GM19025 (cell line): Measurements from ENCODE around the gene ME3.
"Not testable (repeated sequence)": the region's sequence is repeated elsewhere in the genome, so short reads cannot be mapped to it uniquely, and the experiment has no call there.

Experiments used
- ATAC-seq: cut with Tn5 transposase; IDR thresholded peaks from one replicate; pipeline ENCODE4 v1.9.1; 2021; ENCODE audit warnings: mild to moderate bottlenecking, low read depth, moderate library complexity; ENCODE audit not compliant: unreplicated experiment

ME3 gene

GRCh38 chr11:86624366-86624765 is 48.0 kb downstream of the ME3 start:
- no peak for ATAC-seq

GRCh38 chr11:86623736-86624135 is 48.7 kb downstream of the ME3 start:
- no peak for ATAC-seq

DNA sequence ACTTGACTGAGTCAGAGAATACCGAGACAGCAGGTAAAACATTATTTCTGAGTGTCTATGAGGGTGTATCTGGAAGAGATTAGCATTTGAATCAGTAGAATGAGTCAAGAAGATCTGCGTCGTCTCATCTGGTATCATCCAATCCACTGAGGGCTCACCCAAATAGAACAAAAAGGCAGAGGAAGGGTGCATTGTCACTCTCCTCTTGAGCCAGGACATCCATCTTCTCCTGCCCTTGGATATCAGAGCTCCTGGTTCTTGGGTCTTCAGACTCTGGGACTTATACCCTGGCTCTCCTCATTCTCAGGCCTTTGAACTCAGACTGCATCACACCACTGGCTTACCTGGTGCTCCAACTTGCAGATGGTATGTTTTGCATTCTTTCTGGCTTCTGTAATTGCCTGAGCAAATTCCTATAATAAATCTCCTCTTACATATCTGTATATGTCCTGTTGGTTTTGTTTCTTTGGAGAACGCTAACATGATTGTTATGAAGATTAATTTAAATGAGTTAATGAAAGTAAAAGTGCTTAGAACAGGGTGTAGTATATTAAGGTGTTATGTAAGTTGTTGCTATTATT is 49.3 kb downstream of the ME3 start:
- no peak for ATAC-seq

- no peak for ATAC-seq
Measured at GRCh38 chr11:86621854-86622253, 50.6 kb downstream of the ME3 start.

- no peak for ATAC-seq
Measured at GRCh38 chr11:86620891-86621521, 51.4 kb downstream of the ME3 start.

DNA sequence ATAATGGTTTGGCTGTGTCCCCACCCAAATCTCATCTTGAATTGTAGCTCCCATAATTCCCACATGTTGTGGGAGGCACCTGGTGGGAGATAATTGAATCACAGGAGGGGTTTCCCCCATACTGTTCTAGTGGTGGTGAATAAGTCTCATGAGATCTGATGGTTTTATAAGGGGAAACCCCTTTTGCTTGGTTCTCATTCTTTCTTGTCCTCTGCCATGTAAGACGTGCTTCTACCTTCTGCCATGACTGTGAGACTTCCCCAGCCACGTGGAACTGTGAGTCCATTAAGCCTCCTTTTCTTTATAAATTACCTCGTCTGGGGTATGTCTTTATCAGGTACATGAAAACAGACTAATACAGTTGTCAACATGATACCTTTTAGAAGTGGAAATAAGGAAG is 53.0 kb downstream of the ME3 start:
- ATAC-seq = not testable (repeated sequence)

- no peak for ATAC-seq
Measured at GRCh38 chr11:86617502-86617901, 54.9 kb downstream of the ME3 start.

DNA sequence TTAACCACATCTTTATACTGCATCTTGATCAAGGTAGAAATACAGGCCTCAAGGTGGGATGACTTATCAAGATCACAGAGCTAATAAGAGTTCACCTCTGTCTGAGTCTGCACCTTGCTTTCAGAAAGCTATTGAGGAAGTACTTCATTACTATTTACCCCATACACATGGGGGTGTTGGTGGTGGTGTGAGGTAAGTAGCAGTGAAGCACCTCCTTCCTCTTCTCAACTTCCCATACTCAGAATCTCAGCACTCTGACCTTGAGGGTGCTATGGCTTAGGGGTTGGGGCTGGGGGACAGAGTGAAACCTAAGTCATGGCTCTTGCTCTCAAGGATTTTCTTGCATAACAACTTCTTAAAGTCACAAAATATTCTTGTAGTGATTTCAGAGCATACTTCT is 56.9 kb downstream of the ME3 start:
- ATAC-seq = no peak

- ATAC-seq = no peak
Measured at GRCh38 chr11:86610559-86611341, 61.7 kb downstream of the ME3 start.

DNA sequence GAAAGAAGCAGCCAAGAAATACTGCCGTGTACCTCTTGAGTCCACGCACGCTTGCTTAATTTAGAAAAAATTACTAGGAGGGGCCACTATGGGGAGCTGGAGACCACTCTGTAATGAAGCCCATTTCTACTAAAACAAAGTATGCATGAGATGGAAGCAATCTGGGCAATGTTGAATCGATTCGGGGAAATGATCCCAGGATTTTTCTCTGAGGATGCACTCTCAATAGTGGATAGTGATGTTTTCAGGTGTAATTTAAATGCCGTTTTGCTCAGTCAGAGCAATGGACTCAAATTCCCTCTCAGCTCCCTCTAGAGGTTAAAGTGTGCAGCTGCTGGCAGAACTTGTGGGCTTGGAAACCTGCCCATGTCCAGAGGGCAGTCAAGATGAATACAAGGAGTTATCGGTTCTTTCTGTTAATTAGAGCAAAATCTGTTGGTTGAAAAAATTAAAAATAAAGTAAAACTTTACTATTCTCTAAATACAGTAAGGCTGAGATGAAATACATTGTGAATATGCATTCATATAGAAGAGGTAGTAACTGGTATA is 64.1 kb downstream of the ME3 start:
- ATAC-seq = peak; percentile 80

DNA sequence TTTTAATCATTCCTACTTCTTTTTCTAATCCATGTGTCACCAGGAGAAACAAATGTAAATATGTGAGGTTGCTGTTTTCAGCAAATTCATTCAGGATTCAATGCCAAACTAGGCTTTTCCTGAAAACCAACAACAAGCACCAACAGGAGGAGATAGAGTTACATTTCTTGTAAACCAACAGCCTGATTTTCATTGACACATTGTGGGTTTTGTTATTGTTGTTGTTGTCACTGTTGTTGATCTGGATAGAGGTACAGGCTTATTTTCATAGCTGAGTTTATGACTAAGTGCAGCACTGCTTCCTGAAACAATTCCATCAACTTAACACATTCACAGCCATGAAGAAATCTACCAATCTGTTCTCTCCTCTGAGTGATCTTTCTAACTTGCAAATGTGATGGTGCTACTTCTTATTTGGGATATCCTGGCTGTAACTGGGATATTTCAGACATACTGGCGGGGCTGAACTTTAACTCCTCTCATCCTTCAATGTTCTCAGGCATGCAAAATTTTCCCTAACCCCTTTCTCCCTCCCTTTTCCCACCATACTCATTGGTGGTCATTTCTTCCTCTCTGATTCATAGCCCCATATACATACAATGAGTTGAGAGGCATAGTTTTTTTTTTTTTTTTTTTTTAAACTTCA is 65.5 kb downstream of the ME3 start:
- ATAC-seq = no peak

GRCh38 chr11:86606270-86606835 is 66.1 kb downstream of the ME3 start:
- no peak for ATAC-seq

- no peak for ATAC-seq
Measured at GRCh38 chr11:86596861-86597586, 75.4 kb downstream of the ME3 start.

- no peak for ATAC-seq
Measured at GRCh38 chr11:86595955-86596354, 76.5 kb downstream of the ME3 start.

DNA sequence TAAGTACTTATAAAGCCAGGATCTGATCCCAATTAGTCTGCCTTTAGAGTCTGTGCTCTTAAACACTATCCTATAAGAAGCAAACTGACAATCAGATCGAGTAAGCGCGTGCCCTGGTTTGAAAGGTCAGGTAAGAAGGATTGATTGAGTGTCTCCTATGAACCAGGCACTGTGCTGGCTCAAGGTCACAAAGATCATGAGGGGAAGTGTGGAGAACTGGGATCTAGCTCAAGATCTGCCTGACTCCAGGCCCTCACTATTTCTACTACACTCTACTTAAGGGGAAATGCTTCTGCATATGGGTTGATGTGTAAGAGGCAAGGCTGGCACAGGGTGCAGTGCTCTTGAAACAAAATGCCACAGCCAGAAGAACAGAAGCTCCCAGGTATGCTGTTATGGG is 77.0 kb downstream of the ME3 start:
- ATAC-seq = no peak

- ATAC-seq = no peak
Measured at GRCh38 chr11:86594746-86595145, 77.7 kb downstream of the ME3 start.

- ATAC-seq = no peak
Measured at GRCh38 chr11:86593833-86594232, 78.6 kb downstream of the ME3 start.

DNA sequence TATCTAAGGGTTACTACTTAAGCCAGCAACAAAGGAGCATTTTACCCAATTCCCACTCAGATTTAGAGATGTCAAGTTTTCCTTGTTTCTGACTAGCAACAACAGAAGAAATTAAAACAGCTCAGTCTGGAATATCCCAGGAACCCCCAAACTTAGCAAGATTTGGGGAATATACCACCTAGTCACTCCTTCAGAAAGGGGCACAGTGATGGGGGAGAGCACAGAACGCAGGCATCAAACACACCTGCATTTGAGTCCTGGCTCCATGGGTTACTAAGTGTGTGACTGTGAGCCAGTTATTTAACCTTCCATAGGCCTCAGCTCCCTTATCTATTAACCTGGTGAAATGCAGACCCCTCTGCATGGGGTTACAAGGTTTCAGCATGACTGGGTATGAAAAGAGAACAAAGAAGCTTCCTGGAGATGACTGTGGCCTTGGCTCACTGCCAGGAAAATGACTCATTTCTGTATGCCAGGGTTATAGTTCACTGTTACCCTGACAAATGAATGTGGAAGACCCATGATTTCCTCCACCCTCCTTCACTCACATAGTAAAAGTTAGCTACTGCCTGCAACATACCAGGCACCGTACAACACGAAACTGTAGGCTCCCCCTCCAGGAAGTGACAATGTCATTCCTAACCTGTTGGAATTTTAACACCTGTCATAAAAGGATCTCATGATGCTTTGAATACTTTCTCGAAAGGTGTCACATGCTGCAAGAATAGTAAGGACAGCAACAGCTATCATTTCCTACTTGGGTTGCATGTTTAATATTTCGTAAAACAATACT is 79.6 kb downstream of the ME3 start:
- ATAC-seq = peak; percentile 85

DNA sequence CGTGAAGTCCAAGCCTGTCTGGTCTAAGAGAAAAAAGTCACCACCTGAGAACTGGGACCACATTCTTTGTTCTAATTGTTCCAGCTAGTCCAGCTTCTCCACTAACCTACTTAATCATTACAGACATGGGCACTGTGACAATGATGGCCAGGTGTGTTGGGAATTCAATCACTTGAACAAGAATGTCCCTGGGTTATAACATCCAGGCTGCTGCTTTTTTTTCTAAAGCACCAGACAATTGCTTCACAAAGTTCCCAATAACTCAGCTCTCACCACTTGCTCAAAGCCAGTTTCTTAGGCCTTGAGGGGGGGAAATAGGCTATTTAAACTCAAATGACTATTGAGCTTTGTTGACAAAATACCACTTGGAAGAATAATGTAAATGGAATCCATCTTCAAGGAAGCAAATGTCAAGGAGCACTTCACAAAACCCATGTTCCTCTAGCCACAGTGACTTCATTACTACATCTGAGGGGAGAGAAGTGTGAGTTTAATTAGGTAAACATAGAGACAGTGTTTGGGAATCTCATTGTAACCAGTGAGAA is 80.3 kb downstream of the ME3 start:
- no peak for ATAC-seq
